AG08396 (cell line): ENCODE results near the gene TUBGCP3.

Source experiments
- DNase-seq: peaks from one replicate; pipeline ENCODE4 v3.0.0; 2012; ENCODE audit warnings: low spot score, mixed read lengths

The TUBGCP3 gene

DNA sequence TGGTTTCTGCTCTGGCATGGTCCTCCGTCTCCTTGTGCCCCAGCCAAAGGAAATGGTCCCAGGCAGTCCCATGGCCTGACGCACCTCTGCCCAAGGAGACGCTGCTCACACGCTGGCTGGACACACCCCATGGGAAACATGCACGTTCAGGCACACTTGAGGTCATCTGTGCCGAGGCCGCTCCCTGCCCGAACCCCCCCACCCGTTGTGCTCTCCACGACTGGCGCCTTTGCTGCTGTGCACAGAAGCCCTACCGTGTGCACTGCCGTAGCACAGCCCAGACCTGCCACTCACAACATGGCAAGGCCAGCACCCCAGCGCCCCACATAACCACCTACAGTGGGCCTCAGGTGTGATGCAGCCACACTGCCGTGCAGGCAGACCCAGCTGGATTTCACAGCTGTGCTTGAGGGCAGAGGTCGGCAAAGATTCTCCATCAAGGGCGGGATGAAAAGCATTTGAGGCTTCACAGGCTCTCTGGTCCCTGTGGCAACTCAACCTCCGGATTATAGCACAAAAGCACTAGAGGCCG is 146.1 kb downstream of the TUBGCP3 start:
- no peak for DNase-seq

GRCh38 chr13:112441226-112441625 is 146.7 kb downstream of the TUBGCP3 start:
- DNase-seq, result no peak

GRCh38 chr13:112438515-112438914 is 149.4 kb downstream of the TUBGCP3 start:
- DNase-seq, result no peak

GRCh38 chr13:112438094-112438493 is 149.9 kb downstream of the TUBGCP3 start:
- DNase-seq, result no peak

- DNase-seq, result no peak
Observed at GRCh38 chr13:112435973-112436372, 152.0 kb downstream of the TUBGCP3 start.
